ENCODE results near the gene ABLIM3.
"Not testable (repeated sequence)": the region's sequence is repeated elsewhere in the genome, so short reads cannot be mapped to it uniquely, and the experiment has no call there.

The ABLIM3 gene

GRCh38 chr5:149268928-149269557 lies 127.8 kb downstream of the ABLIM3 start:
- ATAC-seq: peak; percentile 30; the same call in 2 of the 3 replicates
- no peak for TF ChIP-seq OSR1 (CRISPR knock-in tag; IDR thresholded peaks at IDR 0.05)
- TF ChIP-seq, protein P1, sequence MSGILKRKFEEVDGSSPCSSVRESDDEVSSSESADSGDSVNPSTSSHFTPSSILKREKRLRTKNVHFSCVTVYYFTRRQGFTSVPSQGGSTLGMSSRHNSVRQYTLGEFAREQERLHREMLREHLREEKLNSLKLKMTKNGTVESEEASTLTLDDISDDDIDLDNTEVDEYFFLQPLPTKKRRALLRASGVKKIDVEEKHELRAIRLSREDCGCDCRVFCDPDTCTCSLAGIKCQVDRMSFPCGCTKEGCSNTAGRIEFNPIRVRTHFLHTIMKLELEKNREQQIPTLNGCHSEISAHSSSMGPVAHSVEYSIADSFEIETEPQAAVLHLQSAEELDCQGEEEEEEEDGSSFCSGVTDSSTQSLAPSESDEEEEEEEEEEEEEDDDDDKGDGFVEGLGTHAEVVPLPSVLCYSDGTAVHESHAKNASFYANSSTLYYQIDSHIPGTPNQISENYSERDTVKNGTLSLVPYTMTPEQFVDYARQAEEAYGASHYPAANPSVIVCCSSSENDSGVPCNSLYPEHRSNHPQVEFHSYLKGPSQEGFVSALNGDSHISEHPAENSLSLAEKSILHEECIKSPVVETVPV (CRISPR knock-in tag; IDR thresholded peaks at IDR 0.05): no peak
- TF ChIP-seq TOX (CRISPR knock-in tag; IDR thresholded peaks at IDR 0.05; ENCODE audit: borderline replicate concordance): no peak
- TF ChIP-seq, protein P2, sequence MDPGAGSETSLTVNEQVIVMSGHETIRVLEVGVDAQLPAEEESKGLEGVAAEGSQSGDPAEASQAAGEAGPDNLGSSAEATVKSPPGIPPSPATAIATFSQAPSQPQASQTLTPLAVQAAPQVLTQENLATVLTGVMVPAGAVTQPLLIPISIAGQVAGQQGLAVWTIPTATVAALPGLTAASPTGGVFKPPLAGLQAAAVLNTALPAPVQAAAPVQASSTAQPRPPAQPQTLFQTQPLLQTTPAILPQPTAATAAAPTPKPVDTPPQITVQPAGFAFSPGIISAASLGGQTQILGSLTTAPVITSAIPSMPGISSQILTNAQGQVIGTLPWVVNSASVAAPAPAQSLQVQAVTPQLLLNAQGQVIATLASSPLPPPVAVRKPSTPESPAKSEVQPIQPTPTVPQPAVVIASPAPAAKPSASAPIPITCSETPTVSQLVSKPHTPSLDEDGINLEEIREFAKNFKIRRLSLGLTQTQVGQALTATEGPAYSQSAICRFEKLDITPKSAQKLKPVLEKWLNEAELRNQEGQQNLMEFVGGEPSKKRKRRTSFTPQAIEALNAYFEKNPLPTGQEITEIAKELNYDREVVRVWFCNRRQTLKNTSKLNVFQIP (CRISPR knock-in tag; IDR thresholded peaks at IDR 0.05; ENCODE audit: borderline replicate concordance, low read depth): no peak
- no peak for TF ChIP-seq CSDC2 (CRISPR knock-in tag; IDR thresholded peaks at IDR 0.05)

DNA sequence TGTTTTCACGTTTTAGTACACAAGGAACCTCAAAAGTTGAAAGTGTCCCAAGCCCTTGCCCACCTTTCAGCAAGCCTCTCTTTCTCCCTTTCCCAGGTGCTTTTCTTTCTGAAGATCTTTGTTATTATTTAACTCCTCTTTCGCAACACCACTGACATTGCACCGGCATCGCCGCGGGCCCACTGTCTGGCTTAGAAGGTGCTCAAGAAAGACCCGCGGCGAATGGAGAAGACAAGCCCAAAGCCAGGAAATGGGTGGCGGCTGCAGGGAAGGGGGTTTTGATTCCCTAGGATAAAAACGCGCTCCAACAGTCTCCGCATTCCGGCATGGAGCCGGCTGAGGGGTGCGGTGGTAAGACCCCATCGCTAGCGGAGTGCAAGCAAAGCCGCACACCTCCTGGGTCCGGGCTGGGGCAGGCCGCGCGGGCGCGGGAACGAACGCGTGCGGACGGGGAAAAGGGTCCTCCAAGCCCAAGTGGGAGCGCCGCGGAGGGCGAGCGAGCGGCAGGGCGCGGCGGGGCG lies 130.0 kb downstream of the ABLIM3 start:
- no peak; the same call in 2 of the 3 replicates for ATAC-seq
- TF ChIP-seq ZFP30 (CRISPR knock-in tag; IDR thresholded peaks at IDR 0.05) (no peak), ZC3H10 (CRISPR knock-in tag; IDR thresholded peaks at IDR 0.05) (no peak)
- TF ChIP-seq, protein P3, sequence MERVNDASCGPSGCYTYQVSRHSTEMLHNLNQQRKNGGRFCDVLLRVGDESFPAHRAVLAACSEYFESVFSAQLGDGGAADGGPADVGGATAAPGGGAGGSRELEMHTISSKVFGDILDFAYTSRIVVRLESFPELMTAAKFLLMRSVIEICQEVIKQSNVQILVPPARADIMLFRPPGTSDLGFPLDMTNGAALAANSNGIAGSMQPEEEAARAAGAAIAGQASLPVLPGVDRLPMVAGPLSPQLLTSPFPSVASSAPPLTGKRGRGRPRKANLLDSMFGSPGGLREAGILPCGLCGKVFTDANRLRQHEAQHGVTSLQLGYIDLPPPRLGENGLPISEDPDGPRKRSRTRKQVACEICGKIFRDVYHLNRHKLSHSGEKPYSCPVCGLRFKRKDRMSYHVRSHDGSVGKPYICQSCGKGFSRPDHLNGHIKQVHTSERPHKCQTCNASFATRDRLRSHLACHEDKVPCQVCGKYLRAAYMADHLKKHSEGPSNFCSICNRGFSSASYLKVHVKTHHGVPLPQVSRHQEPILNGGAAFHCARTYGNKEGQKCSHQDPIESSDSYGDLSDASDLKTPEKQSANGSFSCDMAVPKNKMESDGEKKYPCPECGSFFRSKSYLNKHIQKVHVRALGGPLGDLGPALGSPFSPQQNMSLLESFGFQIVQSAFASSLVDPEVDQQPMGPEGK (CRISPR knock-in tag; IDR thresholded peaks at IDR 0.05; ENCODE audit: borderline replicate concordance): no peak

DNA sequence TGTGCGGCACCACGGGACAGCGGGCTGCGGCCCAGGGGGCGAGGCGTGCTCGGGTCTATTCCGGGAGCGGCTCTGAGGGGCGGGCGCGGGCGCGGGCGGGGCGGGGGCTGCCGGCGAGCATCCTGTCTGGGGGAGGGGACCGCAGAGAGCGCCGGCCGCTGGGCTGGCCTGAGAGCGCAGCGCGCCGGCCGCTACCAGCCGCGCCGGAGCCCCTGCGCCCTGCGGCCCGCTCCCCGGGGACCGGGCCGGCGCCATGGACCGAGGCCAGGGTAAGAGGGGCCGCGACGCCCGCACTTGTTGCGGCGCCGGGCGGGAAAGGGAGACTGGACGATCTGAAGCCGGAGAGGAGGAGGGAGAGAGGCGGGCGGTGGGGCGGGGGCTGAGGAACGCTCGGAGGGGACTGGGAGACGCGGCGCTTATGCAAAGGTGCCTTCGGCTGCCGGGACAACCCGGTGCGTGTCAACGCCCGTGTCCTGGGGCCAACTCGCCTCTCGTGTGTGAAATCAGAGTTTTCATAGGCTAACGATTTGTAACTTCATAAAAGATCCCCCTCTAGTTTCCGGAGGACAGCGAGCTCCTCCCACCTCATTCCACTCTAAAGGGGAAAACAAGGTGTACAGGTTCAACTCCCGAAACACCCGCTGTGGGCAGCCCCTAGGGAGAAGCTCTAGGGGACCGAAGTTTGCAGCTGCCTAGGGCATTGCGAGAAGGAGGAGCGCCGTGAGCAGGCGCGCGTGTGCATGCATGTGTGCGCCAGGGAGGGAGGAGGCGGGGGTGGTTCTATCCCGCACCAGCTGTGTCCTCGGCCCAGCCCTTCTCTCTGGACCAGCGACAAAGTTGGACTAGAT lies 130.6 kb downstream of the ABLIM3 start, which contains the start of gene AFAP1L1:
AFAP1L1 (plus strand) TSS at position 144 of the 848 bp plus-strand sequence; CDS start at position 254, 110 bp downstream.
- TF ChIP-seq ISL1 (CRISPR knock-in tag; IDR thresholded peaks at IDR 0.05) (no peak), ZNF8 (CRISPR knock-in tag; IDR thresholded peaks at IDR 0.05) (no peak), PPARA (CRISPR knock-in tag; IDR thresholded peaks at IDR 0.05; ENCODE audit: borderline replicate concordance) (no peak), ZNF70 (CRISPR knock-in tag; IDR thresholded peaks at IDR 0.05) (no peak), OSR1 (CRISPR knock-in tag; IDR thresholded peaks at IDR 0.05) (no peak), ZNF565 (CRISPR knock-in tag; conservative IDR thresholded peaks at IDR 0.05; ENCODE audit: low read depth) (no peak), CSDC2 (CRISPR knock-in tag; IDR thresholded peaks at IDR 0.05) (no peak), ZFP3 (CRISPR knock-in tag; IDR thresholded peaks at IDR 0.05) (no peak), RARB (CRISPR knock-in tag; IDR thresholded peaks at IDR 0.05) (no peak), SNAI2 (CRISPR knock-in tag; IDR thresholded peaks at IDR 0.05) (no peak)
- TF ChIP-seq, protein P3 (CRISPR knock-in tag; IDR thresholded peaks at IDR 0.05; ENCODE audit: borderline replicate concordance): no peak
- peak; percentile 92 for ATAC-seq

DNA sequence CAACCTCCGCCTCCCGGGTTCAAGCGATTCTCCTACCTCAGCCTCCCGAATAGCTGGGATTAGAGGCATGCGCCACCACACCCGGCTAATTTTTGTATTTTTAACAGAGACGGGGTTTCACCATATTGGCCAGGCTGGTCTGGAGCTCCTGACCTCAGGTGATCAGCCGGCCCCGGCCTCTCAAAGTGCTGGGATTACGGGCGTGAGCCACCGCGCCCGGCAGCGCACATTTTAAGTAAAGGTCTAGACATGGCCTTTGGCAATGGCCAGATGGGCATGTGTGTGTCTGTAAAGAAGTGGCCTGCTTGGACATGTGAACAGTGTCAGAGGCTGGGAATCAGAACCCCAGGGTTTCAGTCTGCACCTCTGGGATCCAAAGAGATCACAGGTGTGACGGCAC lies 131.5 kb downstream of the ABLIM3 start:
- not testable (repeated sequence) for ATAC-seq

GRCh38 chr5:149273237-149273636 lies 131.9 kb downstream of the ABLIM3 start:
- no peak for ATAC-seq
- TF ChIP-seq, protein P2 (CRISPR knock-in tag; IDR thresholded peaks at IDR 0.05; ENCODE audit: borderline replicate concordance, low read depth): no peak
- TF ChIP-seq CREB5 (CRISPR knock-in tag; IDR thresholded peaks at IDR 0.05; ENCODE audit: low read depth) (no peak), ARNTL (CRISPR knock-in tag; IDR thresholded peaks at IDR 0.05; ENCODE audit: borderline replicate concordance, low read depth) (no peak), ISL1 (CRISPR knock-in tag; IDR thresholded peaks at IDR 0.05) (no peak), ZFP3 (CRISPR knock-in tag; IDR thresholded peaks at IDR 0.05) (no peak), SNAI2 (CRISPR knock-in tag; IDR thresholded peaks at IDR 0.05) (no peak), ZNF70 (CRISPR knock-in tag; IDR thresholded peaks at IDR 0.05) (no peak)
- TF ChIP-seq, protein P4, sequence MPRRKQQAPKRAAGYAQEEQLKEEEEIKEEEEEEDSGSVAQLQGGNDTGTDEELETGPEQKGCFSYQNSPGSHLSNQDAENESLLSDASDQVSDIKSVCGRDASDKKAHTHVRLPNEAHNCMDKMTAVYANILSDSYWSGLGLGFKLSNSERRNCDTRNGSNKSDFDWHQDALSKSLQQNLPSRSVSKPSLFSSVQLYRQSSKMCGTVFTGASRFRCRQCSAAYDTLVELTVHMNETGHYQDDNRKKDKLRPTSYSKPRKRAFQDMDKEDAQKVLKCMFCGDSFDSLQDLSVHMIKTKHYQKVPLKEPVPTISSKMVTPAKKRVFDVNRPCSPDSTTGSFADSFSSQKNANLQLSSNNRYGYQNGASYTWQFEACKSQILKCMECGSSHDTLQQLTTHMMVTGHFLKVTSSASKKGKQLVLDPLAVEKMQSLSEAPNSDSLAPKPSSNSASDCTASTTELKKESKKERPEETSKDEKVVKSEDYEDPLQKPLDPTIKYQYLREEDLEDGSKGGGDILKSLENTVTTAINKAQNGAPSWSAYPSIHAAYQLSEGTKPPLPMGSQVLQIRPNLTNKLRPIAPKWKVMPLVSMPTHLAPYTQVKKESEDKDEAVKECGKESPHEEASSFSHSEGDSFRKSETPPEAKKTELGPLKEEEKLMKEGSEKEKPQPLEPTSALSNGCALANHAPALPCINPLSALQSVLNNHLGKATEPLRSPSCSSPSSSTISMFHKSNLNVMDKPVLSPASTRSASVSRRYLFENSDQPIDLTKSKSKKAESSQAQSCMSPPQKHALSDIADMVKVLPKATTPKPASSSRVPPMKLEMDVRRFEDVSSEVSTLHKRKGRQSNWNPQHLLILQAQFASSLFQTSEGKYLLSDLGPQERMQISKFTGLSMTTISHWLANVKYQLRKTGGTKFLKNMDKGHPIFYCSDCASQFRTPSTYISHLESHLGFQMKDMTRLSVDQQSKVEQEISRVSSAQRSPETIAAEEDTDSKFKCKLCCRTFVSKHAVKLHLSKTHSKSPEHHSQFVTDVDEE (CRISPR knock-in tag; IDR thresholded peaks at IDR 0.05): no peak

Measured in SK-N-SH treated with all-trans-retinoic acid at 6 μM for 48 hours (cell line).